Measurements from ENCODE around the gene RASAL2.
"Not testable (repeated sequence)": the region's sequence is repeated elsewhere in the genome, so short reads cannot be mapped to it uniquely, and the experiment has no call there.

The RASAL2 gene

GRCh38 chr1:178498896-178499675 is 405.2 kb downstream of the RASAL2 start:
- no peak for DNase-seq

GRCh38 chr1:178500091-178500770 is 406.3 kb downstream of the RASAL2 start:
- no peak for DNase-seq

GRCh38 chr1:178500936-178501554 is 407.1 kb downstream of the RASAL2 start:
- peak; percentile 4 for DNase-seq

- DNase-seq, result peak; percentile 64
Observed at GRCh38 chr1:178501705-178502329, 407.9 kb downstream of the RASAL2 start.

- no peak for DNase-seq
Observed at GRCh38 chr1:178502330-178502714, 408.4 kb downstream of the RASAL2 start.

- DNase-seq, result no peak
Observed at GRCh38 chr1:178502856-178503255, 409.0 kb downstream of the RASAL2 start.

- DNase-seq, result not testable (repeated sequence)
Observed at GRCh38 chr1:178503316-178503715, 409.4 kb downstream of the RASAL2 start.

- no peak for DNase-seq
Observed at GRCh38 chr1:178503849-178504248, 409.9 kb downstream of the RASAL2 start.

GRCh38 chr1:178504286-178504685 is 410.4 kb downstream of the RASAL2 start:
- no peak for DNase-seq

- no peak for DNase-seq
Observed at GRCh38 chr1:178506177-178506576, 412.3 kb downstream of the RASAL2 start.

GRCh38 chr1:178506669-178507068 is 412.8 kb downstream of the RASAL2 start:
- DNase-seq, result no peak

GRCh38 chr1:178509414-178510007 is 415.6 kb downstream of the RASAL2 start:
- DNase-seq, result no peak

- no peak for DNase-seq
Observed at GRCh38 chr1:178510155-178510554, 416.3 kb downstream of the RASAL2 start.

GRCh38 chr1:178512566-178513277 is 418.8 kb downstream of the RASAL2 start, which contains the start of gene TEX35:
Gene TEX35 (plus strand): TSS chr1:178513109. CDS start chr1:178513189, 80 bp downstream.
- DNase-seq, result no peak

- no peak for DNase-seq
Observed at GRCh38 chr1:178513278-178513983, 419.5 kb downstream of the RASAL2 start.

- no peak for DNase-seq
Observed at GRCh38 chr1:178516110-178516509, 422.2 kb downstream of the RASAL2 start.

GRCh38 chr1:178518894-178519293 is 425.0 kb downstream of the RASAL2 start:
- DNase-seq, result no peak

GRCh38 chr1:178520803-178521202 is 426.9 kb downstream of the RASAL2 start:
- no peak for DNase-seq

GRCh38 chr1:178521241-178521640 is 427.3 kb downstream of the RASAL2 start:
- DNase-seq, result no peak

GRCh38 chr1:178527117-178527516 is 433.2 kb downstream of the RASAL2 start:
- DNase-seq, result no peak

- DNase-seq, result no peak
Observed at GRCh38 chr1:178528228-178528952, 434.5 kb downstream of the RASAL2 start.

All from NCI-H774 (cell line).